Esophagus muscularis mucosa (tissue), 4 donors: ENCODE measurements around the gene NPHP4. TPM values are rescaled to one million over a fixed set of nuclear protein-coding genes. Genes with fewer than 3 reads are reported as not detected.

Source experiments
- DNase-seq: peaks from one replicate; pipeline ENCODE4 v3.0.0-alpha.2; 2017; ENCODE audit errors: extremely low spot score
- H3K27ac ChIP-seq, 4 donors: fragments of 200-600 bp; sonication (generic); replicated peaks in 1 of 4; 1 replicate in 3 of 4; 2 replicates in 1 of 4; pipeline ENCODE4 v1.5.1; 2016 to 2019; ENCODE audit warnings: mild to moderate bottlenecking in 1 of 4
- H3K27me3 ChIP-seq, 4 donors: fragments of 200-600 bp; sonication (generic); one replicate each; pipeline versions ENCODE4 v1.5.1 to v1.6.0; 2016 to 2019
- H3K36me3 ChIP-seq, 4 donors: fragments of 200-600 bp; sonication (generic); one replicate each; pipeline ENCODE4 v1.5.1; 2016 to 2019
- H3K4me1 ChIP-seq, 4 donors: fragments of 200-600 bp; sonication (generic); one replicate each; pipeline ENCODE4 v1.5.1; 2016 to 2019
- H3K4me3 ChIP-seq, 4 donors: fragments of 200-600 bp; sonication (generic); 1 replicate in 2 of 4; 2 replicates in 2 of 4; pipeline ENCODE4 v1.5.1; 2016 to 2019; ENCODE audit warnings: mild to moderate bottlenecking in 4 of 4, moderate library complexity in 1 of 4
- H3K9me3 ChIP-seq, 4 donors: fragments of 200-600 bp; sonication (generic); 1 replicate in 3 of 4; 2 replicates in 1 of 4; pipeline ENCODE4 v1.5.1; 2016 to 2019
- EP300 ChIP-seq: sonication (generic); formaldehyde crosslinking; IDR thresholded peaks from one replicate; pipeline ENCODE4 v1.6.1; 2017; ENCODE audit warnings: antibody characterized with exemption
- POLR2A ChIP-seq: fragments of 450-650 bp; IDR thresholded peaks from one replicate; pipeline ENCODE4 v1.6.1; 2017; ENCODE audit warnings: antibody characterized with exemption, moderate library complexity, mild to moderate bottlenecking, low read depth
- POLR2AphosphoS5 ChIP-seq, 2 donors: sonication (generic); formaldehyde crosslinking; IDR thresholded peaks; one replicate each; pipeline ENCODE4 v1.6.1; 2017; ENCODE audit warnings: antibody characterized with exemption in 2 of 2
- WGBS: methylation state at CpG from one replicate; pipeline ENCODE4 v1.1.5; 2018; 5-methylcytosine and 5-hydroxymethylcytosine counted together
- intact Hi-C: fragments of 100-400 bp; cut with DNase I; formaldehyde crosslinking; loops from one replicate; pipeline ENCODE4 v1.15.1; 2023
- total RNA-seq, 4 donors: library from RNA; depleted of rRNA; stranded (reverse); fragments of >200 nt; gene quantifications; one replicate each; pipeline versions ENCODE4 v1.1.0 to v1.2.1, GENCODE V29; 2016
- TF ChIP-seq, protein P1 (sequence below), 3 experiments: fragments of 200-600 bp in 2 of 3; fragments of 450-650 bp in 1 of 3; sonication (generic) in 2 of 3; IDR thresholded peaks; one replicate each; pipeline ENCODE4 v1.5.1; 2017 to 2019; ENCODE audit warnings: antibody characterized with exemption in 3 of 3, mild to moderate bottlenecking in 2 of 3, moderate library complexity in 1 of 3

Gene NPHP4
- total RNA-seq, 4 donors from 2014 or later, result 6.5 to 9.1 (median 8.0) TPM

DNA sequence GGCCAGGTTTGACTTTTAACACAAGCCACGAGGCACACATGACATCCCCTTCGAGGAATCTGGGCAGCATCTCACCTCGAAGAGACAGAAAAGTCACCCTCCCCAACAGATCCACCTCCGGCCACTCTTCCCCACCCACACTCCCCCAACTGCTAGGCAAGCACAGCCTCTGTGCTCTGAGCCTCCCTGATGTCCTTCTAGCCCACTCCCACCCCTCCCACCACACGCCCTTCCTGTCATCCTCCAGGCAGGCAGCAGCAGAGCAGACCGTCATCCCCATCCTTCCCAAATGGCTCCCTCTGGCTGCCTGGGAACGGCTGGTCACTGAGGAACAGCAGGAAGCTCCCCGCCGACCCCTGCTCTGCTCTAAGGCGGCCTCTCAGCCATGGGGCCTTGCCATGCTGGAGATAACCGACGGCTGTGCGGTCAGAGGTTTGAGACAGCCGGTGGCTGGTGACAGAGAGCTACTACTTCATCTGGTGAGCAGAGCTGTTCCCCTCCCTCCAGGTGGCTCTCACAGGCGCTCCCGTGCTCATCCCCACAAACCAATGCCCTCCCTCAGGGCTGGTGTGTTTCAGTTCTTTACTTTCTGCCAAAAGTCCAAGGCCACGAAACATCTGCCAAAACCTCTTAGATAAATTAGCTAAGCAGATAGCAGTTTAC lies 25.6 kb downstream of the NPHP4 start:
- no peak for TF ChIP-seq POLR2A
- TF ChIP-seq EP300, result no peak
- no peak for TF ChIP-seq POLR2AphosphoS5 (IDR thresholded peaks at IDR 0.05)
- TF ChIP-seq, protein P1, sequence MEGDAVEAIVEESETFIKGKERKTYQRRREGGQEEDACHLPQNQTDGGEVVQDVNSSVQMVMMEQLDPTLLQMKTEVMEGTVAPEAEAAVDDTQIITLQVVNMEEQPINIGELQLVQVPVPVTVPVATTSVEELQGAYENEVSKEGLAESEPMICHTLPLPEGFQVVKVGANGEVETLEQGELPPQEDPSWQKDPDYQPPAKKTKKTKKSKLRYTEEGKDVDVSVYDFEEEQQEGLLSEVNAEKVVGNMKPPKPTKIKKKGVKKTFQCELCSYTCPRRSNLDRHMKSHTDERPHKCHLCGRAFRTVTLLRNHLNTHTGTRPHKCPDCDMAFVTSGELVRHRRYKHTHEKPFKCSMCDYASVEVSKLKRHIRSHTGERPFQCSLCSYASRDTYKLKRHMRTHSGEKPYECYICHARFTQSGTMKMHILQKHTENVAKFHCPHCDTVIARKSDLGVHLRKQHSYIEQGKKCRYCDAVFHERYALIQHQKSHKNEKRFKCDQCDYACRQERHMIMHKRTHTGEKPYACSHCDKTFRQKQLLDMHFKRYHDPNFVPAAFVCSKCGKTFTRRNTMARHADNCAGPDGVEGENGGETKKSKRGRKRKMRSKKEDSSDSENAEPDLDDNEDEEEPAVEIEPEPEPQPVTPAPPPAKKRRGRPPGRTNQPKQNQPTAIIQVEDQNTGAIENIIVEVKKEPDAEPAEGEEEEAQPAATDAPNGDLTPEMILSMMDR (IDR thresholded peaks at IDR 0.05), result no peak
- Histone ChIP-seq H3K36me3 (peaks cover 12 to 71% (median 51%) of the 10 kb centered on the region in 4 donors), H3K4me3 (no peak overlapping the region), H3K27ac (no peak overlapping the region), H3K4me1 (no peaks in the 10 kb centered on the region), H3K9me3 (no peaks in the 10 kb centered on the region), H3K27me3 (no peaks in the 10 kb centered on the region)
- WGBS, result 86% methylated on average over 15 of the region's 17 CpGs
- intact Hi-C loops, result no loop called here
- no peak for DNase-seq

DNA sequence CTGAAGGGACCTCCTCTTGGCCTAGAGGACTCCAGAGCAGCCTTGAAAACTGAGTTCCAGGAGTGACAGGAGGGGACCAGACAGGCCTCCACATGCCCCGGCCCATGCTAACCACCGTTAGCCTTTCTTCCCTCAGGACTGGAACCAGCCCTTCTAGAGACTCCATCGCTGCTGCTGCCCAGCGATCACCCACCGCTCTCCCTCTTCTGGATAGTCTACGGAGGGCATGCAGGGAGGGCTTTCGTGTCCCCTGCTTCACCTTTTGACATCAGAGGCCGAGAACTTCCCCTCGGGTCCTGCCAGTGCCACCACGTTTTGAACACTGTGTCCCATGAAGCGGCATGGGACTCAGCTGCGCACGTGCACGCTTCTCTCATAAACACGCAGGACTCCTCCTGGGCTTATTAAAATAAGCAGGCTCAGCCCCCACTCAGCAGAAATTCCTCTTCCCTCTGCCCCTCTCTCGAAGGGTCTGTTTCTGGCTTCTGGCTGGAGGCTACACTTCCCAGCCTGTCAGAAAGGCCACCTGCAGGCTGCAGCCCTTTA lies 26.6 kb downstream of the NPHP4 start:
- DNase-seq, result no peak
- no peak for TF ChIP-seq POLR2A
- TF ChIP-seq EP300, result no peak
- TF ChIP-seq, protein P1 (IDR thresholded peaks at IDR 0.05), result no peak
- no peak for TF ChIP-seq POLR2AphosphoS5 (IDR thresholded peaks at IDR 0.05)
- Histone ChIP-seq H3K27ac (no peak overlapping the region), H3K4me3 (no peak overlapping the region), H3K4me1 (no peaks in the 10 kb centered on the region), H3K9me3 (no peaks in the 10 kb centered on the region), H3K36me3 (peaks cover 19 to 81% (median 60%) of the 10 kb centered on the region in 4 donors), H3K27me3 (no peaks in the 10 kb centered on the region)
- 96% methylated on average over 16 of the region's 16 CpGs for WGBS
- intact Hi-C loops, result no loop called here

DNA sequence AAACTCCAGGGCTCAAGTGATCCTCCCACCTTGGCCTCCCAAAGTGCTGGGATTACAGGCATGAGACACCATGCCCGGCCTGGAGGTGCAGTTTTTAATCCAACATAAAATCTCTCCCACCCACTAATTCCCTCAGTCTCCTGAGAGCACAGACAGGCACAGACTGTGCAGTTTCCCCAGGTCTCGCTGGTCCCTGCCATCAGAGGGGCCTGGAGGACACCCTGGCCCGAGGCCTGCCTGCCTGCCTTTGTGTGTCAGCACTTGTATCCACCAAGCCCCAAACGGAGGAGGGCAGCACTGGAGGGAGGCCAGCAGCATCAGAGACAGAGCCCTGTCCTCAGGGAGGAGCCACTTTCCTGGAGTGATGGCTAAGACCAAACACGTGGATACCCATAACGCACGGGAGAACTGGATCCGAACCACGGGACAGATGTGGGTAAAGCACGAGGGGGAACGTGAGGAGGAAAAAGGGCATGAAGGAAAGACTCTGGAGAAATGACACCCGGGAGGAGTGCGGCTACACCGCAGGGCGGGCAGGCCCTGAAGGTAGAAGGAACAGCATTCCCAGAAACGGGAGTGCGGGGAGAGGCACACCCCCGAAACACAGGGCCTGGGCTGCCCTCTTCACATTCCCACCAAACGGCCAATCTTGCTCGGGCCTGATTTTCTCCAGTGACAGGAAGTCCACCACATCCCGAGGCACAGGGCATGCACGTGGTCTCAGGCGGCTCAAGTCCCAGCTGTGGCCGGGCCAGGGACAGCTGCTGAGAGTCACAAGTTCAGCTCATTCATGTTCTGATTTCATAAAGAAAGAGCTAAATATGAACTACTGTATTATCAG lies 29.7 kb downstream of the NPHP4 start:
- no peak overlapping the region for H3K4me3 ChIP-seq
- no peaks in the 10 kb centered on the region for H3K9me3 ChIP-seq
- H3K4me1 ChIP-seq, result no peaks in the 10 kb centered on the region
- WGBS, result 92% methylated on average over 24 of the region's 24 CpGs
- peaks cover 20 to 90% (median 69%) of the 10 kb centered on the region in 4 donors for H3K36me3 ChIP-seq
- H3K27me3 ChIP-seq, result no peaks in the 10 kb centered on the region
- DNase-seq, result no peak
- no peak for TF ChIP-seq POLR2AphosphoS5 (IDR thresholded peaks at IDR 0.05)
- TF ChIP-seq EP300, result no peak
- TF ChIP-seq POLR2A, result no peak
- TF ChIP-seq, protein P1 (IDR thresholded peaks at IDR 0.05), result no peak
- H3K27ac ChIP-seq, result no peak overlapping the region
- intact Hi-C loops, result no loop called here

GRCh38 chr1:5961601-5962000 lies 30.6 kb downstream of the NPHP4 start:
- Histone ChIP-seq H3K4me1 (no peaks in the 10 kb centered on the region), H3K36me3 (peaks cover 13 to 90% (median 67%) of the 10 kb centered on the region in 4 donors), H3K9me3 (no peaks in the 10 kb centered on the region), H3K4me3 (no peak overlapping the region), H3K27ac (no peak overlapping the region), H3K27me3 (no peaks in the 10 kb centered on the region)
- TF ChIP-seq, protein P1 (IDR thresholded peaks at IDR 0.05), result no peak
- TF ChIP-seq POLR2AphosphoS5 (IDR thresholded peaks at IDR 0.05), result no peak
- TF ChIP-seq EP300, result no peak
- no peak for TF ChIP-seq POLR2A
- intact Hi-C loops, result no loop called here
- 95% methylated on average over 7 of the region's 11 CpGs for WGBS
- DNase-seq, result no peak
